Skeletal muscle satellite cell (primary cell): Measurements from ENCODE around the gene BIN2.
A peak's percentile ranks its signal among the peaks of the same experiment; 100 is the strongest.

Experiments
- H3K27me3 ChIP-seq: 2 replicates; pipeline ENCODE4 v1.7.0; 2013; ENCODE audit warnings: low read length; ENCODE audit not compliant: control insufficient read depth, insufficient read depth
- H3K36me3 ChIP-seq: 2 replicates; pipeline ENCODE4 v1.7.0; 2013; ENCODE audit warnings: mild to moderate bottlenecking, control low read depth, low read length; ENCODE audit not compliant: insufficient read depth
- H3K4me1 ChIP-seq: 2 replicates; pipeline ENCODE4 v1.7.0; 2013; ENCODE audit warnings: low read length; ENCODE audit not compliant: control insufficient read depth, insufficient read depth
- H3K4me2 ChIP-seq: 2 replicates; pipeline ENCODE4 v1.7.0; 2013; ENCODE audit warnings: mild to moderate bottlenecking, low read length
- H3K4me3 ChIP-seq: 2 replicates; pipeline ENCODE4 v1.7.0; 2013; ENCODE audit warnings: low read length
- H3K9ac ChIP-seq: 2 replicates; pipeline ENCODE4 v1.7.0; 2013; ENCODE audit warnings: mild to moderate bottlenecking, low read depth, low read length, moderate library complexity
- H3K9me3 ChIP-seq: replicated peaks from 2 replicates; pipeline ENCODE4 v1.7.0; 2013; ENCODE audit warnings: mild to moderate bottlenecking, control low read depth, low read length

Gene BIN2

GRCh38 chr12:51244269-51244668 lies 79.7 kb downstream of the BIN2 start:
- no peak overlapping the region for H3K4me2 ChIP-seq
- no peak overlapping the region for H3K4me3 ChIP-seq
- H3K4me1 ChIP-seq, result peaks cover 34% of the 10 kb centered on the region
- H3K9me3 ChIP-seq, result no peaks in the 10 kb centered on the region
- no peaks in the 10 kb centered on the region for H3K27me3 ChIP-seq
- peaks cover 66% of the 10 kb centered on the region for H3K36me3 ChIP-seq
- no peak overlapping the region for H3K9ac ChIP-seq

- Histone ChIP-seq H3K4me2 (no peak overlapping the region), H3K4me3 (no peak overlapping the region), H3K27me3 (no peaks in the 10 kb centered on the region), H3K9ac (no peak overlapping the region), H3K9me3 (no peaks in the 10 kb centered on the region), H3K4me1 (peaks cover 39% of the 10 kb centered on the region), H3K36me3 (peaks cover 67% of the 10 kb centered on the region)
These were observed 81.1 kb downstream of the BIN2 start for GRCh38 chr12:51242876-51243275.

GRCh38 chr12:51242120-51242519 lies 81.9 kb downstream of the BIN2 start:
- H3K4me1 ChIP-seq, result peaks cover 34% of the 10 kb centered on the region
- no peak overlapping the region for H3K9ac ChIP-seq
- no peaks in the 10 kb centered on the region for H3K9me3 ChIP-seq
- no peak overlapping the region for H3K4me2 ChIP-seq
- H3K36me3 ChIP-seq, result peaks cover 64% of the 10 kb centered on the region
- no peaks in the 10 kb centered on the region for H3K27me3 ChIP-seq
- H3K4me3 ChIP-seq, result no peak overlapping the region

- Histone ChIP-seq H3K4me1 (peaks cover 27% of the 10 kb centered on the region), H3K9me3 (no peaks in the 10 kb centered on the region), H3K36me3 (peaks cover 56% of the 10 kb centered on the region), H3K9ac (no peak overlapping the region), H3K4me2 (no peak overlapping the region), H3K27me3 (no peaks in the 10 kb centered on the region), H3K4me3 (no peak overlapping the region)
These were observed 83.0 kb downstream of the BIN2 start for GRCh38 chr12:51240971-51241370.

GRCh38 chr12:51238510-51239334 lies 85.3 kb downstream of the BIN2 start, which contains the start of gene DAZAP2:
TSS of gene DAZAP2 (plus strand) at chr12:51238826. CDS start at chr12:51238908, 82 bp downstream.
- H3K9me3 ChIP-seq, result no peaks in the 10 kb centered on the region
- H3K4me2 ChIP-seq, result peak within 1 kb of the TSS; percentile 98
- H3K36me3 ChIP-seq, result peaks cover 36% of the 10 kb centered on the region
- no peaks in the 10 kb centered on the region for H3K27me3 ChIP-seq
- H3K4me1 ChIP-seq, result peaks cover 25% of the 10 kb centered on the region
- H3K4me3 ChIP-seq, result peak within 1 kb of the TSS; percentile 99
- H3K9ac ChIP-seq, result peak within 1 kb of the TSS; percentile 100

GRCh38 chr12:51238037-51238509 lies 85.9 kb downstream of the BIN2 start:
- Histone ChIP-seq H3K4me2 (peak overlapping the region; percentile 98), H3K36me3 (peaks cover 30% of the 10 kb centered on the region), H3K27me3 (no peaks in the 10 kb centered on the region), H3K9ac (peak overlapping the region; percentile 100), H3K9me3 (no peaks in the 10 kb centered on the region), H3K4me3 (peak overlapping the region; percentile 99), H3K4me1 (peaks cover 25% of the 10 kb centered on the region)

- H3K4me2 ChIP-seq, result no peak overlapping the region
- H3K4me3 ChIP-seq, result no peak overlapping the region
- peaks cover 5% of the 10 kb centered on the region for H3K4me1 ChIP-seq
- no peak overlapping the region for H3K9ac ChIP-seq
- no peaks in the 10 kb centered on the region for H3K27me3 ChIP-seq
- peaks cover 2% of the 10 kb centered on the region for H3K36me3 ChIP-seq
- no peaks in the 10 kb centered on the region for H3K9me3 ChIP-seq
These were observed 89.4 kb downstream of the BIN2 start for GRCh38 chr12:51234530-51234929.

- Histone ChIP-seq H3K4me3 (no peak overlapping the region), H3K27me3 (no peaks in the 10 kb centered on the region), H3K4me2 (no peak overlapping the region), H3K36me3 (no peaks in the 10 kb centered on the region), H3K9me3 (no peaks in the 10 kb centered on the region), H3K4me1 (no peaks in the 10 kb centered on the region), H3K9ac (no peak overlapping the region)
These were observed 91.3 kb downstream of the BIN2 start for GRCh38 chr12:51232642-51233041.
